Neural cell (in vitro differentiated cells): ENCODE measurements around the gene GLDC. TPM values are rescaled to one million over a fixed set of nuclear protein-coding genes. Genes with fewer than 3 reads are reported as not detected.

Source experiments
- polyA plus RNA-seq: library from polyadenylated mRNA; depleted of rRNA; stranded (reverse); fragments of >200 nt; gene quantifications from 2 replicates; pipeline ENCODE4 v1.2.3, GENCODE V29; 2014
- small RNA-seq, 3 experiments: library from RNA; depleted of rRNA; stranded (forward); fragments of <200 nt; gene quantifications; one replicate each; pipeline ENCODE3, GENCODE V24; 2012

GLDC gene
- polyA plus RNA-seq, 1 donor from 2014 or later, result 11.4 TPM

Small RNAs within 50 kb of the gene (small RNA-seq; reads per million reads assigned to genes)
- gene RN7SL123P (0 reads per million in 3 experiments), gene RN7SL25P (0 reads per million in 3 experiments)

Other genes with a start within 250 kb of the GLDC start
- gene UHRF2, start 232.5 kb downstream of the GLDC start, polyA plus RNA-seq, result 87.5 and 96.6 TPM in 2 replicates
- 20.7 and 21.1 TPM in 2 replicates for gene KDM4C, start 112.2 kb upstream of the GLDC start, polyA plus RNA-seq